HUES64 (cell line): ENCODE data around the gene GPR37L1.

Experiments
- H3K27ac ChIP-seq: 2 replicates; pipeline ENCODE4 v1.7.0; 2013; ENCODE audit warnings: low read depth, low read length, inconsistent platforms
- H3K27me3 ChIP-seq: 2 replicates; pipeline ENCODE4 v1.6.1; 2013; ENCODE audit warnings: mild to moderate bottlenecking, low read length; ENCODE audit not compliant: insufficient read depth
- H3K36me3 ChIP-seq: 2 replicates; pipeline ENCODE4 v1.6.1; 2013; ENCODE audit warnings: mild to moderate bottlenecking, low read length; ENCODE audit not compliant: insufficient read depth
- H3K4me1 ChIP-seq: 2 replicates; pipeline ENCODE4 v1.6.1; 2013; ENCODE audit warnings: mild to moderate bottlenecking, low read length, moderate library complexity; ENCODE audit not compliant: insufficient read depth
- H3K4me3 ChIP-seq: 2 replicates; pipeline ENCODE4 v1.5.1; 2013; ENCODE audit warnings: mild to moderate bottlenecking, low read length, moderate library complexity
- H3K9ac ChIP-seq: 2 replicates; pipeline ENCODE4 v1.6.1; 2013; ENCODE audit warnings: mild to moderate bottlenecking, low read depth, low read length
- H3K9me3 ChIP-seq: 2 replicates; pipeline ENCODE4 v1.6.1; 2013; ENCODE audit warnings: low read depth, low read length; ENCODE audit not compliant: insufficient read depth
- WGBS: fragments of 150-250, 120-280 bp; methylation state at CpG from one replicate; pipeline ENCODE4 v1.1.7; 2013; ENCODE audit warnings: missing lambda C conversion rate; 5-methylcytosine and 5-hydroxymethylcytosine counted together

Gene GPR37L1

DNA sequence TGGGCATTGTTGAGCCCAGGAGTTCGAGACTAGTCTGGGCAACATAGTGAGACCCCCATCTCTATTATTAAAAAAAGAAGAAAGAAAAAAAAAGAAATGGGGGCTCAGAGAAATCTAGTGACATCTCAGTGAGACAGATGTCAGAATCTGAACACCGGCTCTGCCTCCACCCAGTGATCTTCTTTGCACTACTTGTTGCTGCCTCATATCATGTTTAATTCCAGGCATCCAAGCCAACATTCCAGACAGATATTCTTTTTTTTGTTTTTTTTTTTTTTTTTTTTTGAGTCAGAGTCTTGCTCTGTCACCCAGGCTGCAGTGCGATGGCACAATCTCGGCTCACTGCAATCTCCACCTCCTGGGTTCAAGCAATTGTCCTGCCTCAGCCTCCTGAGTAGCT is 26.8 kb downstream of the GPR37L1 start:
- 97% methylated on average over 3 of the region's 4 CpGs for WGBS
- Histone ChIP-seq H3K9ac (no peak overlapping the region), H3K36me3 (no peaks in the 10 kb centered on the region)

DNA sequence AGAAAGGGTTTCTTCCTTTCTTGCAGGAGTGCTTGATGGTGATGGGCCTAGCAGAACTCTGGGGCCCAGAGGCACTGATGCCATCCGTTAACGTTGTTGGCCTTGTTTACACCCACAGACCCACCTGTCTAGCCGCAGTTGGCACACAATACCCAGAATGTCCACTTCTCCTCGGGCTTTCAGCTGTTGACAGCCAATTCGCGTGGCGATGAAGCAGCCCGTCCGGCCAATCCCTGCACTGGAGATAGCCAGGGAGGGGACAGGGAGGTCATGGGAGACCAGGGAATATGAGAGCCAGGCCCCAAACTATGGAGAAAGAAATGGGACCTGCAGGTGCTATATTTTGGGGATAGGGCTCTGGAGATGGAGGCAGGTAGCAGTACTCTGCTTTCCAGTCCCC is 27.5 kb downstream of the GPR37L1 start:
- Histone ChIP-seq H3K9ac (no peak overlapping the region), H3K9me3 (no peaks in the 10 kb centered on the region), H3K36me3 (no peaks in the 10 kb centered on the region), H3K4me1 (peaks cover 4% of the 10 kb centered on the region), H3K27me3 (peaks cover 11% of the 10 kb centered on the region), H3K4me3 (no peak overlapping the region), H3K27ac (no peak overlapping the region)
- 93% methylated on average over 9 of the region's 9 CpGs for WGBS

More for the DNA sequence above, 26.8 kb downstream of the GPR37L1 start:
- Histone ChIP-seq H3K9me3 (no peaks in the 10 kb centered on the region), H3K27me3 (peaks cover 15% of the 10 kb centered on the region), H3K27ac (no peak overlapping the region), H3K4me3 (no peak overlapping the region), H3K4me1 (peaks cover 3% of the 10 kb centered on the region)

DNA sequence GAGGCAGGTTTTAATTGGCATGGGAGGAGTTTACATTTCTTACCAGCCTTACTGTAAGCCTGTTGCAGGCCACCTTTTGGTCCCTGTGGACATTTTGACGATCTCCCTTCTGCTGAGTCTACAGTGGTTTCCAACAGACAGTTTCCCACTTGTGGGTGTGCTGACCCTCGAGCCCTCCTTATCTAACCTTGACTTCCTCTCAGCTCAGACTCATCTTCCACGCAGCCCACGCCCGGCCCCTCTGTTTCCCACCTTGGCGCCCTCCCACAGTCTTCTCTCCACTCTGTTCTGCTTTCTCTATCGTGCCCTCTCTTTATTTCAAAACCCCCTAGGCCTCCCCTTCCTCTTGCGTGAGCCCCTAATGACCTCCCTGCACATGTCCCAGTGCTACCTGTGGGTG is 27.9 kb downstream of the GPR37L1 start:
- Histone ChIP-seq H3K4me1 (peaks cover 4% of the 10 kb centered on the region), H3K9me3 (no peaks in the 10 kb centered on the region), H3K27ac (no peak overlapping the region), H3K4me3 (no peak overlapping the region), H3K36me3 (no peaks in the 10 kb centered on the region), H3K9ac (no peak overlapping the region), H3K27me3 (peaks cover 7% of the 10 kb centered on the region; the same call in 1 of the 2 replicates)
- 92% methylated on average over 8 of the region's 8 CpGs for WGBS

DNA sequence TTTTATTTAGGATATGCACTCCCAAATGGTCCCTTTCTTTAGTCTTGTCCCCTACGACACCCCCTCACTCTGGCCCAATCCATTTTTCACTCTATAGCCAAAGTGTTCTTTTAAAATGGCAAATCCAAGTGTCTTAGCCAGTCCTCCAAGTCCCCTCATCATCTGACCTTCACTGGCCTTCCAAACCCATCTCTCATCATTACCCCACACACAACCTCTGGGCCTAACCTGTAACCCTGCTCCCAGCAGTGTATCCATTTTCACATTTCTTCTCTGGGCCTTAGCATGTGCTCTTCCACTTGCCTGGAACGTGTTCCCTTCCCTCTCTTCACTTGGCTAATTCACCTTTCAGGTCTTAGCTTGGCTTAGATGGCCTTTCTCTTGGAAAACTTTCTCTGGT is 28.3 kb downstream of the GPR37L1 start:
- no peak overlapping the region for H3K4me3 ChIP-seq
- H3K9me3 ChIP-seq: no peaks in the 10 kb centered on the region
- H3K4me1 ChIP-seq: peaks cover 4% of the 10 kb centered on the region
- no peak overlapping the region for H3K27ac ChIP-seq
- H3K36me3 ChIP-seq: no peaks in the 10 kb centered on the region
- H3K27me3 ChIP-seq: peaks cover 2% of the 10 kb centered on the region; the same call in 1 of the 2 replicates
- WGBS: 94% methylated on average over 2 of the region's 2 CpGs
- H3K9ac ChIP-seq: no peak overlapping the region

DNA sequence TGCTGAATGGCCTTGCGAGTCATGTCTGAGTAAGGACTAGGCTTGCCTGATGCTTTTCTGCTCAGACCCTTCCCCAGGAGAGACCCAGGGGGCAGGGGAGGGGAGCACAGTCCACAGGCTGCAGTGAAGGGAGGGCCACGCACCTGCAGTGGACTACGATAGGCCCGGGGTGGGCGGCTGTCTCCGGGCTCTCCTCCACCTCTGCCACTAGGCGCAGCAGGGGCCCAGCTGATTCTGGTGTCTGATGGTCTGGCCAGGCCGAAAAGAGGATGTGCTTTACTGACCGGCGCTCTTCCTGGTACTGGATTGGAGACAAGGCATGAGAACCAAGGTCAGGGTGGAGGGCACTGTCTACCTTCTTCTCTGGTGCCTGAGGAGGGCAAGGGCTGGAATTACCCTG is 29.7 kb downstream of the GPR37L1 start:
- no peaks in the 10 kb centered on the region for H3K27me3 ChIP-seq
- WGBS: 81% methylated on average over 10 of the region's 10 CpGs
- H3K9ac ChIP-seq: no peak overlapping the region
- H3K27ac ChIP-seq: no peak overlapping the region
- peaks cover 4% of the 10 kb centered on the region for H3K4me1 ChIP-seq
- H3K4me3 ChIP-seq: no peak overlapping the region
- H3K36me3 ChIP-seq: no peaks in the 10 kb centered on the region
- H3K9me3 ChIP-seq: no peaks in the 10 kb centered on the region

DNA sequence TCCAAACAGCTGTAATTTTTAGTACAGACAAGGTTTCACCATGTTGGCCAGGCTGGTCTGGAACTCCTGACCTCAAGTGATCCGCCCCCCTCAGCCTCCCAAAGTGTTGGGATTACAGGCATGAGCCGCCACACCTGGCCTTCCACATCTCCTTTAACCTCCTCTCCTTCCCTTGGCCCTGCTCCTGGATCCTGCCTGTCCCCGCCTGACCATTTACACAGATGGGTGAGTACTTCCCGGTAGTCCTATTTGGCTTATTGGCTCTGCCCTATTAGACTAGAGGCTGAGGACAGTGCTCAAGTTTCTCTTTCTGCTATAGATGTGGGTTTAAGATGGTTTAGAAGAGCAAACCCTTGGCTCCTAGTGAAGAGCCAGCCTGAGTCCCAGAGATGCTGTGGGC is 30.6 kb downstream of the GPR37L1 start:
- H3K9ac ChIP-seq: no peak overlapping the region
- H3K27ac ChIP-seq: no peak overlapping the region
- H3K9me3 ChIP-seq: no peaks in the 10 kb centered on the region
- H3K27me3 ChIP-seq: no peaks in the 10 kb centered on the region
- WGBS: 91% methylated on average over 4 of the region's 4 CpGs
- H3K4me1 ChIP-seq: peaks cover 4% of the 10 kb centered on the region
- no peak overlapping the region for H3K4me3 ChIP-seq
- H3K36me3 ChIP-seq: no peaks in the 10 kb centered on the region

DNA sequence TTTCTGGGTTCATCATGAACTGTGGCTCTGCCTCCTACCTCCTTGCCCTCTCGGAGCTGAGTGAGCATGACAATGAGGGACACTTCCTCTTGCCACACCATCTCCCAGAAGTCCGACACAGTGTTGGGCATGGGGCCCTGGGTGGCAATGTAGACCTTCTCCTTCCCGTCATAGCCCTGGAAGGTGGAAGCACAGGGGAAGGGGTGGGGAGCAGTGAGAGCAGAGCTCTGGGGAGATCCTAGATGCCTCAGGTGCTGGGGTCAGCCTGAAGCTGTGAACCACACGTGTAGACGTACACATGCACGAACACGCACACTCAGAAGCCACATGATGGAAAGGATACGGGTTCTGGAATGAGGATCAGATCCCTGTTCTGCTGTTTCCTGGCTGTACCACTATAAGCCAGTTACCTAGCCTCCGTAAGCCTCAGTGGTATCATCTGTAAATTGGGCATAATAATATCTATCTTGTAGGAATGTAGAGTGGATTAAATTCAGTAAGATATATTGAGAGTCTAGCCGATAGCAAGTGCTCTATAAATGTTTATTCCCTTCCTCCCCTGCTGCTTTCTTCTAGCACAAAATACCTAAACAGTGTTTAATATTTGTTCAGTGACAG is 31.5 kb downstream of the GPR37L1 start:
- H3K27me3 ChIP-seq: no peaks in the 10 kb centered on the region
- H3K4me1 ChIP-seq: peaks cover 4% of the 10 kb centered on the region
- no peaks in the 10 kb centered on the region for H3K9me3 ChIP-seq
- no peak overlapping the region for H3K27ac ChIP-seq
- H3K9ac ChIP-seq: no peak overlapping the region
- H3K36me3 ChIP-seq: no peaks in the 10 kb centered on the region
- 96% methylated on average over 9 of the region's 10 CpGs for WGBS
- H3K4me3 ChIP-seq: no peak overlapping the region

DNA sequence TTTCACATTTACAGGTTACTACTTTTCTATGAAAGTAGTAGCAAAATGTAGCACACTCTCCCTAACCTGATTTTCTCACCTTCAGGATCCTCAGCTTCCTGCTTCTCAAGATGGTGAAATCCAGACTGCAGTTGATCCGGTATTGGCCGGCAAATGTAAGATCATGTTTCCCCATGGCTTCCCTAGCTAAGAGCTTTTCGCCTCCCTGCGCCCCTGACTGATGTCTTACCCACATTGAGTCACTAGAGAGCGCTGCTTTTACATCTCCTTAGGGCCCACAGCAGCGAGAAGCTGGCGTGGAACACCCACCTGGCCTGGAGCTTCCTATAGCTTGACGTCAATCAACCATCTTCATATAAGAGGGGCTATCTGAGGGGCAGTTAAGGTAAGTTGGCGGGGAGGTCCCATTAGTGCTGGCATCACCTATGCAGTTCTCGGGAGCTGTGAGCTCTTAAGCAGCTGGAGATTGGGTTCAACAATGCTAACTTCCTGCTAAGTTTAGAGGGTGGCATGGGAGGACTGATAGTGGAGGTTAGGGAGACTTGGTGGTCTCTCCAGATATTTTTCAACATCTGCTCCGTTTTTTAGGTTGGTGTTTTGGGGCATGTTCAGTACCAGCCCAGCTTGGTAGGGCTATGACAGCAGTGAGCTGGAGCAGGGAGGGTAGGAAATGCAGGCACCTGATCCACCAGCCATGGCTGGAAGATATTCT is 32.2 kb downstream of the GPR37L1 start:
- no peak overlapping the region for H3K4me3 ChIP-seq
- H3K4me1 ChIP-seq: peaks cover 10% of the 10 kb centered on the region
- 33% methylated on average over 11 of the region's 11 CpGs for WGBS
- H3K27ac ChIP-seq: no peak overlapping the region
- H3K27me3 ChIP-seq: no peaks in the 10 kb centered on the region
- no peak overlapping the region for H3K9ac ChIP-seq
- H3K36me3 ChIP-seq: no peaks in the 10 kb centered on the region
- H3K9me3 ChIP-seq: no peaks in the 10 kb centered on the region

DNA sequence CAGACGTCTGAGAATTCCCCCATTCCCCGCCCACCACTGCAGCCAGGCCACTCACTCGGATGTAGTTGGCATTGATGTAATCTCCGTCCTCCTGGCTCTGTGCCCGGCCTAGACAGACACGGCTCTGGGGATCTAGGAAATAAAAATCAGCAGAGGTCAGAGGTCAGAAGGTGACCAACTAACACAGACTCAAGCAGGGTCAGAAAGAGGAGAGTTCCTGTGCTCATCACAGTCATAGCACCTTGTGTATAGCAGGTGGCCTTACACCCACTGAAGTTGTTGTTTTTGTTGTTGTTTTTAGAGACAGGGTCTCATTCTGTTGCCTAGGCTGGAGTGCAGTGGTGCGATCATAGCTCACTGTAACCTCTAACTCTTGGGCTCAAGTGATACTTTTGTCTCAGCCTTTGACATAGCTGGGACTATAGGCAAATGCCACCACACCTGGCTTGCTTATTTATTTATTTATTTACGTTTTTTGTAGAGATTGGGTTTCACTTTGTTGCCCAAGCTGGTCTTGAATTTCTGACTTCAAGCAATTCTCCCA is 32.8 kb downstream of the GPR37L1 start:
- 80% methylated on average over 7 of the region's 8 CpGs for WGBS
- Histone ChIP-seq H3K9ac (no peak overlapping the region), H3K9me3 (no peaks in the 10 kb centered on the region), H3K36me3 (no peaks in the 10 kb centered on the region), H3K27ac (no peak overlapping the region), H3K27me3 (no peaks in the 10 kb centered on the region), H3K4me3 (no peak overlapping the region), H3K4me1 (peaks cover 10% of the 10 kb centered on the region)

DNA sequence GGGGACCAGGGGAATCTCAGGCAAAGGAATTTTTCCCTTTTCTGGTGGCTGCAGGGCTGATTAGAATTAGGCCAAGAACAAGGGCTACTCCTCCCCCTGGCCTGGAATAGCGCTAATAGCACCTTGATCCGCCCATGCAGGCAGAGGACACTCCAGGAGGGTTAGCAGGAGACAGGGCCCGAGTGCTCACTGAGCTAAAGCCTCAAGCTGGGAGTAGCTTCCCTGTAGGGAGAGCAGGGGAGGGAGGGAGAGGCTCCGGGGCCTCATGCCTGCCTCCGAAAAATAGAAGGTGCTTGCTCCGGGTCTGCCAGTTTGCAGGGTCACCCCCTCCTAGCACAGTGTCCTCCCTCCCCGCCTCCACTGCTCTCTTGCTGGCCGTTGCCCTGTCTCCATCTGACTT is 33.9 kb downstream of the GPR37L1 start:
- Histone ChIP-seq H3K4me3 (no peak overlapping the region), H3K27ac (no peak overlapping the region), H3K27me3 (no peaks in the 10 kb centered on the region), H3K36me3 (no peaks in the 10 kb centered on the region), H3K9me3 (no peaks in the 10 kb centered on the region), H3K9ac (no peak overlapping the region), H3K4me1 (peaks cover 11% of the 10 kb centered on the region)
- WGBS: 70% methylated on average over 8 of the region's 8 CpGs

DNA sequence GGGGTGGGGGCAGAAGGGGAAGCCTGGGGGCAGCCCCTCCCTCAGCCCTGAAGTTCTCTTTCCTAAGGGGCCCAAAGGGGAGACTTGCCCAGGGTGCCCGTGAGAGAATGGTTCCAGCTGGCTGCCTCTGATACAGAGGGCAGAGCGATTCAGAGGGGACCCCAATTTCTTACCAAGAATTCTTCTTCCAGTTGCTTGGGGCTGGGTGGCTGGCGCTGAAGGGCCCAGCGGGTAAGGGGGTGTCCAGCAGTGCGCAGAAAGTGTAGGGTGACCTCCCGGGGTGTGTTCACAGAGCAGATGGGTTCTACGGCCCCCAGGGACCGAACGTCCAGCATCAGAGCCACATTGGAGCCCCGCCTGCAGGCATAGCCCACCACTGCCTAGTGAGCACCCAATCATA is 35.2 kb downstream of the GPR37L1 start:
- no peaks in the 10 kb centered on the region for H3K36me3 ChIP-seq
- no peak overlapping the region for H3K4me3 ChIP-seq
- WGBS: 93% methylated on average over 10 of the region's 10 CpGs
- peaks cover 16% of the 10 kb centered on the region for H3K4me1 ChIP-seq
- no peak overlapping the region for H3K9ac ChIP-seq
- H3K27ac ChIP-seq: no peak overlapping the region
- H3K27me3 ChIP-seq: no peaks in the 10 kb centered on the region
- no peaks in the 10 kb centered on the region for H3K9me3 ChIP-seq
